Activated CD4-positive, alpha-beta T cell treated with anti-CD3 and anti-CD28 coated beads, Interleukin-2, Interleukin-6, amounts not matched to agents 100 ng/mL and 50 ng/mL, durations not matched to agents 16 hours and 8 hours (primary cell): Measurements from ENCODE around the gene ELMO2.

Experiments
- DNase-seq: peaks from one replicate; pipeline ENCODE4 v3.0.0-alpha.2; 2020

The ELMO2 gene

GRCh38 chr20:46350201-46350985 is 56.0 kb downstream of the ELMO2 start:
- DNase-seq, result peak; percentile 54

GRCh38 chr20:46349742-46350056 is 56.7 kb downstream of the ELMO2 start:
- no peak for DNase-seq

GRCh38 chr20:46349035-46349741 is 57.2 kb downstream of the ELMO2 start:
- peak; percentile 53 for DNase-seq

GRCh38 chr20:46347841-46348803 is 58.3 kb downstream of the ELMO2 start:
- no peak for DNase-seq

- DNase-seq, result no peak
These were observed 59.6 kb downstream of the ELMO2 start for GRCh38 chr20:46346770-46347169.

- DNase-seq, result no peak
These were observed 61.8 kb downstream of the ELMO2 start for GRCh38 chr20:46344488-46345162.

- no peak for DNase-seq
These were observed 62.4 kb downstream of the ELMO2 start for GRCh38 chr20:46343975-46344357.

- no peak for DNase-seq
These were observed 63.0 kb downstream of the ELMO2 start for GRCh38 chr20:46343348-46343974.

- no peak for DNase-seq
These were observed 63.7 kb downstream of the ELMO2 start for GRCh38 chr20:46342451-46343347.

GRCh38 chr20:46342010-46342378 is 64.4 kb downstream of the ELMO2 start:
- DNase-seq, result no peak

GRCh38 chr20:46341074-46342009 is 65.1 kb downstream of the ELMO2 start:
- no peak for DNase-seq

- no peak for DNase-seq
These were observed 67.4 kb downstream of the ELMO2 start for GRCh38 chr20:46339037-46339436.

GRCh38 chr20:46336735-46337134 is 69.7 kb downstream of the ELMO2 start:
- no peak for DNase-seq

- no peak for DNase-seq
These were observed 72.0 kb downstream of the ELMO2 start for GRCh38 chr20:46334303-46334904.

GRCh38 chr20:46333161-46333991 is 73.0 kb downstream of the ELMO2 start:
- no peak for DNase-seq

GRCh38 chr20:46332373-46333160 is 73.8 kb downstream of the ELMO2 start:
- DNase-seq, result no peak

- DNase-seq, result no peak
These were observed 74.6 kb downstream of the ELMO2 start for GRCh38 chr20:46331611-46332361.
